GM19023 (cell line): ENCODE results near the gene SERPINA1.

Source experiments
- ATAC-seq: cut with Tn5 transposase; IDR thresholded peaks from one replicate; pipeline ENCODE4 v1.9.1; 2021; ENCODE audit warnings: mild to moderate bottlenecking, moderate library complexity; ENCODE audit not compliant: unreplicated experiment

SERPINA1 gene

GRCh38 chr14:94384342-94384741, 4.1 kb downstream of the SERPINA1 start:
- ATAC-seq = no peak

GRCh38 chr14:94383777-94384176, 4.6 kb downstream of the SERPINA1 start:
- no peak for ATAC-seq

GRCh38 chr14:94382716-94383596, 5.4 kb downstream of the SERPINA1 start:
- ATAC-seq = no peak

GRCh38 chr14:94382099-94382715, 6.2 kb downstream of the SERPINA1 start:
- no peak for ATAC-seq

GRCh38 chr14:94381149-94382030, 7.0 kb downstream of the SERPINA1 start:
- no peak for ATAC-seq

GRCh38 chr14:94380225-94381148, 7.9 kb downstream of the SERPINA1 start:
- ATAC-seq = no peak

GRCh38 chr14:94379291-94380224, 8.8 kb downstream of the SERPINA1 start:
- no peak for ATAC-seq

GRCh38 chr14:94378527-94379290, 9.7 kb downstream of the SERPINA1 start:
- ATAC-seq = no peak

- ATAC-seq = no peak
Measured at GRCh38 chr14:94377866-94378470, 10.4 kb downstream of the SERPINA1 start.

- no peak for ATAC-seq
Measured at GRCh38 chr14:94376976-94377865, 11.2 kb downstream of the SERPINA1 start.

GRCh38 chr14:94376108-94376975, 12.1 kb downstream of the SERPINA1 start:
- ATAC-seq = no peak

GRCh38 chr14:94375552-94376107, 12.8 kb downstream of the SERPINA1 start:
- ATAC-seq = no peak

GRCh38 chr14:94374749-94375260, 13.6 kb downstream of the SERPINA1 start:
- ATAC-seq = no peak

- no peak for ATAC-seq
Measured at GRCh38 chr14:94374116-94374515, 14.3 kb downstream of the SERPINA1 start.

GRCh38 chr14:94373708-94374107, 14.7 kb downstream of the SERPINA1 start:
- no peak for ATAC-seq
